HEK293 (cell line): ENCODE data around the gene BMPR1A.
A peak's percentile ranks its signal among the peaks of the same experiment; 100 is the strongest.

Experiments used
- CTCF ChIA-PET: fragments of 350-600 bp; formaldehyde crosslinking; extraction: SDS; loops from one replicate; lab custom pipeline; 2021; ENCODE audit warnings: antibody characterized with exemption; lab: Yijun Ruan, JAX
- POLR2A ChIA-PET: fragments of 300-600 bp; formaldehyde crosslinking; extraction: SDS; loops from one replicate; lab custom pipeline; 2020; ENCODE audit warnings: antibody characterized with exemption, inconsistent platforms; lab: Yijun Ruan, JAX
- H3K27ac ChIP-seq: fragments of 200-500 bp; sonication (Bioruptor generic); 2 replicates; pipeline ENCODE4 v1.5.1; 2014; ENCODE audit warnings: low read depth, low read length, control low read depth, inconsistent platforms; ENCODE audit errors: extremely low read depth
- H3K36me3 ChIP-seq, 2 experiments: fragments of 200-500 bp in 1 of 2; sonication (Bioruptor generic) in 1 of 2; 1 replicate in 1 of 2; 2 replicates in 1 of 2; pipeline ENCODE4 v1.5.1; 2014 to 2017; ENCODE audit warnings: inconsistent platforms in 2 of 2, low read length in 2 of 2; ENCODE audit not compliant: control insufficient read depth in 2 of 2, insufficient read depth in 1 of 2
- H3K4me1 ChIP-seq: fragments of 200-500 bp; sonication (Bioruptor generic); 2 replicates; pipeline ENCODE4 v1.5.1; 2014; ENCODE audit warnings: mild to moderate bottlenecking, low read length, inconsistent platforms; ENCODE audit not compliant: control insufficient read depth, insufficient read depth
- H3K4me3 ChIP-seq: 2 replicates; pipeline ENCODE4 v1.5.1; 2011; ENCODE audit warnings: low read depth, mild to moderate bottlenecking, control low read depth, low read length, moderate library complexity
- H3K9me3 ChIP-seq: fragments of 200-500 bp; sonication (Bioruptor generic); 2 replicates; pipeline ENCODE4 v1.5.1; 2014; ENCODE audit warnings: low read depth, low read length, inconsistent platforms; ENCODE audit not compliant: control insufficient read depth, insufficient read depth
- KLF9 ChIP-seq: fragments of 450-650 bp; formaldehyde crosslinking; IDR thresholded peaks from 2 replicates; pipeline ENCODE4 v1.5.1; 2016; ENCODE audit warnings: missing biosample characterization, missing genetic modification characterization, low read depth
- SP2 ChIP-seq: fragments of 450-650 bp; formaldehyde crosslinking; IDR thresholded peaks from 2 replicates; pipeline ENCODE4 v1.5.1; 2016; ENCODE audit warnings: missing biosample characterization, missing genetic modification characterization
- ZBTB1 ChIP-seq: fragments of 450-650 bp; formaldehyde crosslinking; IDR thresholded peaks from 2 replicates; pipeline ENCODE4 v1.5.1; 2016; ENCODE audit warnings: missing biosample characterization, missing genetic modification characterization
- ZBTB17 ChIP-seq: fragments of 450-650 bp; formaldehyde crosslinking; IDR thresholded peaks from 2 replicates; pipeline ENCODE4 v1.5.1; 2016; ENCODE audit warnings: missing biosample characterization, missing genetic modification characterization
- ZFP37 ChIP-seq: fragments of 450-650 bp; formaldehyde crosslinking; IDR thresholded peaks from 2 replicates; pipeline ENCODE4 v1.5.1; 2016; ENCODE audit warnings: missing biosample characterization, missing genetic modification characterization
- ZNF10 ChIP-seq: fragments of 450-650 bp; formaldehyde crosslinking; IDR thresholded peaks from 2 replicates; pipeline ENCODE4 v1.5.1; 2017; ENCODE audit warnings: missing biosample characterization, missing genetic modification characterization
- ZNF112 ChIP-seq: fragments of 450-650 bp; formaldehyde crosslinking; IDR thresholded peaks from 2 replicates; pipeline ENCODE4 v1.5.0; 2017; ENCODE audit warnings: missing biosample characterization, missing genetic modification characterization
- ZNF121 ChIP-seq: fragments of 450-650 bp; formaldehyde crosslinking; IDR thresholded peaks from 2 replicates; pipeline ENCODE4 v1.5.1; 2016; ENCODE audit warnings: missing biosample characterization, missing genetic modification characterization
- ZNF211 ChIP-seq: fragments of 450-650 bp; formaldehyde crosslinking; IDR thresholded peaks from 2 replicates; pipeline ENCODE4 v1.5.1; 2016; ENCODE audit warnings: low read depth, missing biosample characterization, missing genetic modification characterization
- ZNF341 ChIP-seq: fragments of 450-650 bp; formaldehyde crosslinking; IDR thresholded peaks from 2 replicates; pipeline ENCODE4; 2016; ENCODE audit warnings: low read depth, missing biosample characterization, missing genetic modification characterization
- ZNF48 ChIP-seq: fragments of 450-650 bp; formaldehyde crosslinking; IDR thresholded peaks from 2 replicates; pipeline ENCODE4 v1.5.1; 2016; ENCODE audit warnings: missing biosample characterization, missing genetic modification characterization
- ZNF521 ChIP-seq: fragments of 450-650 bp; formaldehyde crosslinking; IDR thresholded peaks from 2 replicates; pipeline ENCODE4 v1.5.1; 2017; ENCODE audit warnings: missing biosample characterization, mild to moderate bottlenecking, missing genetic modification characterization
- ZNF558 ChIP-seq: fragments of 450-650 bp; formaldehyde crosslinking; IDR thresholded peaks from 2 replicates; pipeline ENCODE4 v1.5.1; 2016; ENCODE audit warnings: missing biosample characterization, missing genetic modification characterization
- ZNF596 ChIP-seq: fragments of 450-650 bp; IDR thresholded peaks from 2 replicates; pipeline ENCODE4 v1.5.0; 2018; ENCODE audit warnings: missing biosample characterization, mild to moderate bottlenecking, missing genetic modification characterization, moderate library complexity
- ZNF830 ChIP-seq: fragments of 450-650 bp; IDR thresholded peaks from 2 replicates; pipeline ENCODE4 v1.5.0; 2018; ENCODE audit warnings: missing biosample characterization, missing genetic modification characterization, low read depth, mild to moderate bottlenecking, moderate library complexity
- ZNF843 ChIP-seq: fragments of 450-650 bp; formaldehyde crosslinking; IDR thresholded peaks from 2 replicates; pipeline ENCODE4 v1.5.1; 2016; ENCODE audit warnings: missing biosample characterization, missing genetic modification characterization
- TF ChIP-seq, protein P1 (sequence below): fragments of 450-650 bp; formaldehyde crosslinking; IDR thresholded peaks from 2 replicates; pipeline ENCODE4 v1.5.1; 2016; ENCODE audit warnings: missing biosample characterization, missing genetic modification characterization
- TF ChIP-seq, protein P2 (sequence below): fragments of 450-650 bp; formaldehyde crosslinking; IDR thresholded peaks from 2 replicates; pipeline ENCODE4 v1.5.1; 2016; ENCODE audit warnings: missing biosample characterization, missing genetic modification characterization
- TF ChIP-seq, protein P3 (sequence below): fragments of 450-650 bp; formaldehyde crosslinking; IDR thresholded peaks from 2 replicates; pipeline ENCODE4 v1.5.1; 2016; ENCODE audit warnings: missing biosample characterization, missing genetic modification characterization
- TF ChIP-seq, protein P4 (sequence below): fragments of 450-650 bp; formaldehyde crosslinking; IDR thresholded peaks from 2 replicates; pipeline ENCODE4 v1.5.0; 2017; ENCODE audit warnings: missing biosample characterization, missing genetic modification characterization, borderline replicate concordance

The BMPR1A gene

DNA sequence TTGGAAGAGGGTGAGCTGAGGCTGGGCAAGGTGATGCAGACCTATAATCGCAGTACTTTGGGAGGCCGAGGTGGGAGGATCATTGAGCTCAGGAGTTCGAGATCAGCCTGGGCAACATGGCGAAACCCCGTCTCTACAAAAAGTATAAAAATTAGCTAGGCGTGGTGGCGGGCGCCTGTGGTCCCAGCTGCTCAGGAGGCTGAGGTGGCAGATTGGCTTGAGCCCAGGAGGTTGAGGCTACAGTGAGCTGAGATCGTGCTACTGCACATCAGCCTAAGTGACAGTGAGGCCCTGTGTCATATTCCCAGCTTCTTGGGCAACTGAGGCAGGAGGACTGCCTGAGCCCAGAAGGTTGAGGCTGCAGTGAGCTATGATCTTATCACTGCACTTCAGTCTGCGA is 13.6 kb downstream of the BMPR1A start (continued):
- TF ChIP-seq, protein P1, sequence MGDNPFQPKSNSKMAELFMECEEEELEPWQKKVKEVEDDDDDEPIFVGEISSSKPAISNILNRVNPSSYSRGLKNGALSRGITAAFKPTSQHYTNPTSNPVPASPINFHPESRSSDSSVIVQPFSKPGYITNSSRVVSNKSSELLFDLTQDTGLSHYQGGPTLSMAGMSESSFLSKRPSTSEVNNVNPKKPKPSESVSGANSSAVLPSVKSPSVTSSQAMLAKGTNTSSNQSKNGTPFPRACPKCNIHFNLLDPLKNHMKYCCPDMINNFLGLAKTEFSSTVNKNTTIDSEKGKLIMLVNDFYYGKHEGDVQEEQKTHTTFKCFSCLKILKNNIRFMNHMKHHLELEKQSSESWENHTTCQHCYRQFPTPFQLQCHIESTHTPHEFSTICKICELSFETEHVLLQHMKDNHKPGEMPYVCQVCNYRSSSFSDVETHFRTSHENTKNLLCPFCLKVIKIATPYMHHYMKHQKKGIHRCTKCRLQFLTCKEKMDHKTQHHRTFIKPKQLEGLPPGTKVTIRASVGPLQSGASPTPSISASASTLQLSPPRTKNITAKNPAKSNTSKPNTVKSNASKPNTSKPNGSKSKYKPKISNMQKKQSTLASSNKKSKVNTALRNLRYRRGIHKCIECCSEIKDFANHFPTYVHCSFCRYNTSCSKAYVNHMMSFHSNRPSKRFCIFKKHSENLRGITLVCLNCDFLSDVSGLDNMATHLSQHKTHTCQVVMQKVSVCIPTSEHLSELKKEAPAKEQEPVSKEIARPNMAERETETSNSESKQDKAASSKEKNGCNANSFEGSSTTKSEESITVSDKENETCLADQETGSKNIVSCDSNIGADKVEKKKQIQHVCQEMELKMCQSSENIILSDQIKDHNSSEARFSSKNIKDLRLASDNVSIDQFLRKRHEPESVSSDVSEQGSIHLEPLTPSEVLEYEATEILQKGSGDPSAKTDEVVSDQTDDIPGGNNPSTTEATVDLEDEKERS (tag by site-specific recombination), result no peak
- TF ChIP-seq ZNF121 (no peak), ZNF211 (tag by site-specific recombination) (no peak), ZNF830 (tag by site-specific recombination) (no peak), ZBTB17 (tag by site-specific recombination) (no peak), ZBTB1 (tag by site-specific recombination) (no peak), ZFP37 (tag by site-specific recombination) (no peak), ZNF112 (no peak), ZNF48 (tag by site-specific recombination) (no peak), ZNF521 (tag by site-specific recombination) (no peak)
- TF ChIP-seq, protein P2, sequence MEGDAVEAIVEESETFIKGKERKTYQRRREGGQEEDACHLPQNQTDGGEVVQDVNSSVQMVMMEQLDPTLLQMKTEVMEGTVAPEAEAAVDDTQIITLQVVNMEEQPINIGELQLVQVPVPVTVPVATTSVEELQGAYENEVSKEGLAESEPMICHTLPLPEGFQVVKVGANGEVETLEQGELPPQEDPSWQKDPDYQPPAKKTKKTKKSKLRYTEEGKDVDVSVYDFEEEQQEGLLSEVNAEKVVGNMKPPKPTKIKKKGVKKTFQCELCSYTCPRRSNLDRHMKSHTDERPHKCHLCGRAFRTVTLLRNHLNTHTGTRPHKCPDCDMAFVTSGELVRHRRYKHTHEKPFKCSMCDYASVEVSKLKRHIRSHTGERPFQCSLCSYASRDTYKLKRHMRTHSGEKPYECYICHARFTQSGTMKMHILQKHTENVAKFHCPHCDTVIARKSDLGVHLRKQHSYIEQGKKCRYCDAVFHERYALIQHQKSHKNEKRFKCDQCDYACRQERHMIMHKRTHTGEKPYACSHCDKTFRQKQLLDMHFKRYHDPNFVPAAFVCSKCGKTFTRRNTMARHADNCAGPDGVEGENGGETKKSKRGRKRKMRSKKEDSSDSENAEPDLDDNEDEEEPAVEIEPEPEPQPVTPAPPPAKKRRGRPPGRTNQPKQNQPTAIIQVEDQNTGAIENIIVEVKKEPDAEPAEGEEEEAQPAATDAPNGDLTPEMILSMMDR (tag by site-specific recombination), result no peak
- TF ChIP-seq, protein P3, sequence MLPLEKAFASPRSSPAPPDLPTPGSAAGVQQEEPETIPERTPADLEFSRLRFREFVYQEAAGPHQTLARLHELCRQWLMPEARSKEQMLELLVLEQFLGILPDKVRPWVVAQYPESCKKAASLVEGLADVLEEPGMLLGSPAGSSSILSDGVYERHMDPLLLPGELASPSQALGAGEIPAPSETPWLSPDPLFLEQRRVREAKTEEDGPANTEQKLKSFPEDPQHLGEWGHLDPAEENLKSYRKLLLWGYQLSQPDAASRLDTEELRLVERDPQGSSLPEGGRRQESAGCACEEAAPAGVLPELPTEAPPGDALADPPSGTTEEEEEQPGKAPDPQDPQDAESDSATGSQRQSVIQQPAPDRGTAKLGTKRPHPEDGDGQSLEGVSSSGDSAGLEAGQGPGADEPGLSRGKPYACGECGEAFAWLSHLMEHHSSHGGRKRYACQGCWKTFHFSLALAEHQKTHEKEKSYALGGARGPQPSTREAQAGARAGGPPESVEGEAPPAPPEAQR, result no peak

DNA sequence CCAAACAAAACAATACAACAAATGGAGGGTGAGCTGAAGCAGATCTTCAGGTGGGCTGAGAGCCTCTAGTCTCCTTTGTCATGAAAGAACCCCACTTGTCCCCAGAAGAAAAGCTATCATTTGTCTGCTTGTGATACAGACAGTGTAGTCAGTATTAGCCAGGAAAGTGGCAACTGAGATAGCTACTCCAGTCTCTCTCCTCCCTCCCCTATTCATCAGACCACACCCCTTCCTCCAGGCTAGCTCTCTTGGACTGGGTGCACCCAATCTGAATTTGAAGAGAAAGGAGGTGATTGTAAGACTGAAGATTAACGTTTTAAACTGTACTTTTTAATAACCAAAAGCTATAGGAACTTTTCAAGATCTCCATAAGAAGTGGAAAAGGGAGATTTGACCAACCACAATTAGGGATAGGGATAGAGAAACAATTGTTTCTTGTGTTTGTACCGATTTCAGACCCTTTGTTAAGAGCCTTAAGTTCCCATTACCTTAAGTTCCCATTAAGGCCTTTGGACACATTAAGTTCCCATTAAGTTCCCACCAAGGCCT is 14.1 kb downstream of the BMPR1A start:
- Histone ChIP-seq H3K9me3 (no peaks in the 10 kb centered on the region), H3K36me3 (no peaks in the 10 kb centered on the region), H3K27ac (no peak overlapping the region), H3K4me1 (peaks cover 12% of the 10 kb centered on the region), H3K4me3 (no peak overlapping the region)
- ChIA-PET POLR2A (interaction anchor here (1.9 kb wide), 1 partner anchor 13 kb away, joined by 9 read pairs; no protein-coding TSS in a partner anchor), CTCF (interaction anchor here (0.7 to 2.3 kb wide), 4 partner anchors 15 to 130 kb away, joined by 3 to 9 read pairs (median 4); no protein-coding TSS in a partner anchor)
- 0 out of 2 replicates have a peak, but pooled peaks have one; percentile 31 for TF ChIP-seq KLF9
- peak; percentile 65 for TF ChIP-seq ZNF341
- TF ChIP-seq ZNF10 (tag by site-specific recombination), result no peak
- TF ChIP-seq, protein P4, sequence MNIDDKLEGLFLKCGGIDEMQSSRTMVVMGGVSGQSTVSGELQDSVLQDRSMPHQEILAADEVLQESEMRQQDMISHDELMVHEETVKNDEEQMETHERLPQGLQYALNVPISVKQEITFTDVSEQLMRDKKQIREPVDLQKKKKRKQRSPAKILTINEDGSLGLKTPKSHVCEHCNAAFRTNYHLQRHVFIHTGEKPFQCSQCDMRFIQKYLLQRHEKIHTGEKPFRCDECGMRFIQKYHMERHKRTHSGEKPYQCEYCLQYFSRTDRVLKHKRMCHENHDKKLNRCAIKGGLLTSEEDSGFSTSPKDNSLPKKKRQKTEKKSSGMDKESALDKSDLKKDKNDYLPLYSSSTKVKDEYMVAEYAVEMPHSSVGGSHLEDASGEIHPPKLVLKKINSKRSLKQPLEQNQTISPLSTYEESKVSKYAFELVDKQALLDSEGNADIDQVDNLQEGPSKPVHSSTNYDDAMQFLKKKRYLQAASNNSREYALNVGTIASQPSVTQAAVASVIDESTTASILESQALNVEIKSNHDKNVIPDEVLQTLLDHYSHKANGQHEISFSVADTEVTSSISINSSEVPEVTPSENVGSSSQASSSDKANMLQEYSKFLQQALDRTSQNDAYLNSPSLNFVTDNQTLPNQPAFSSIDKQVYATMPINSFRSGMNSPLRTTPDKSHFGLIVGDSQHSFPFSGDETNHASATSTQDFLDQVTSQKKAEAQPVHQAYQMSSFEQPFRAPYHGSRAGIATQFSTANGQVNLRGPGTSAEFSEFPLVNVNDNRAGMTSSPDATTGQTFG, result no peak
- TF ChIP-seq ZNF121, result no peak
- TF ChIP-seq ZNF843 (tag by site-specific recombination), result no peak
- TF ChIP-seq ZNF558 (tag by site-specific recombination), result no peak
- no peak for TF ChIP-seq SP2 (tag by site-specific recombination)
- no peak for TF ChIP-seq ZNF596 (tag by site-specific recombination)
